ENCODE results near the gene URB1.

DNA sequence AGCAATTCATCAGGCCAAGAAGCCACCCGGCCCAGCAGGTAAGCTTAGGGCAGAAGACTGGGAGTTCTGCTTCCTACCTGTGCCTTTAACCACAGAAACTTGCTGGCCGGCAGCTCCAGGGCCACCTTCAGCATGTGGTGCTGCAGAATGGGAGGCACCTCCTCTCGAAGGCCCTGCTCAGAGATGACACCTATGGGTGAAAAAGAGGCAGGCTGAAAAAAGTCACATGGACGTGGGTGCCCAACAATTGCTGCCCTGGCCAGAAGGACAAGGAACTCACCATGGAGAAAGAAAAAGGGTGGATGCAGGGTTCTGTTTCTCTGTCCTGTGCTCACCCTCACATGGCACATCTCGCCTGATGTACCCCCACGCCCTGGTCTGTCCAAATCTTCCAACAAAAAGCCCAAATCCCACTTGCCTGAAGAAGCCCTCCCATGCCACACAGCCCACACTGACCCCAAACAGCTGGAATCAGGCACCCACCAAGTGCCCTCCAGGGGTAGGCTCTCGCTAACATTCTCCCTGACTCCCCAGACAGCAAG, 33.0 kb downstream of the URB1 start:
- TF ChIP-seq, protein P1, sequence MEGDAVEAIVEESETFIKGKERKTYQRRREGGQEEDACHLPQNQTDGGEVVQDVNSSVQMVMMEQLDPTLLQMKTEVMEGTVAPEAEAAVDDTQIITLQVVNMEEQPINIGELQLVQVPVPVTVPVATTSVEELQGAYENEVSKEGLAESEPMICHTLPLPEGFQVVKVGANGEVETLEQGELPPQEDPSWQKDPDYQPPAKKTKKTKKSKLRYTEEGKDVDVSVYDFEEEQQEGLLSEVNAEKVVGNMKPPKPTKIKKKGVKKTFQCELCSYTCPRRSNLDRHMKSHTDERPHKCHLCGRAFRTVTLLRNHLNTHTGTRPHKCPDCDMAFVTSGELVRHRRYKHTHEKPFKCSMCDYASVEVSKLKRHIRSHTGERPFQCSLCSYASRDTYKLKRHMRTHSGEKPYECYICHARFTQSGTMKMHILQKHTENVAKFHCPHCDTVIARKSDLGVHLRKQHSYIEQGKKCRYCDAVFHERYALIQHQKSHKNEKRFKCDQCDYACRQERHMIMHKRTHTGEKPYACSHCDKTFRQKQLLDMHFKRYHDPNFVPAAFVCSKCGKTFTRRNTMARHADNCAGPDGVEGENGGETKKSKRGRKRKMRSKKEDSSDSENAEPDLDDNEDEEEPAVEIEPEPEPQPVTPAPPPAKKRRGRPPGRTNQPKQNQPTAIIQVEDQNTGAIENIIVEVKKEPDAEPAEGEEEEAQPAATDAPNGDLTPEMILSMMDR (IDR thresholded peaks at IDR 0.05 in 4 of 5, conservative IDR thresholded peaks at IDR 0.05 in 1 of 5) = no peak
- TF ChIP-seq POLR2A (IDR thresholded peaks at IDR 0.05) = no peak

All from gastrocnemius medialis (tissue), 4 donors.